Cardiac muscle cell (in vitro differentiated cells and primary cell): ENCODE data around the gene NPC1. TPM values are rescaled to one million over a fixed set of nuclear protein-coding genes. Genes with fewer than 3 reads are reported as not detected.

Experiments
- DNase-seq, 2 donors: peaks; one replicate each; pipeline versions ENCODE4 v3.0.0 to v3.0.0-alpha.2; 2010 to 2017; ENCODE audit warnings: low read depth in 1 of 2, low spot score in 1 of 2
- H3K27ac ChIP-seq: fragments of 200-600 bp; sonication (generic); 2 replicates; pipeline ENCODE4 v1.5.1; 2016
- H3K27me3 ChIP-seq: fragments of 200-600 bp; sonication (generic); 2 replicates; pipeline ENCODE4 v1.6.0; 2016; ENCODE audit warnings: control low read depth
- H3K36me3 ChIP-seq: fragments of 200-600 bp; sonication (generic); 2 replicates; pipeline ENCODE4 v1.5.1; 2016; ENCODE audit warnings: control low read depth
- H3K4me1 ChIP-seq: fragments of 200-600 bp; sonication (generic); 2 replicates; pipeline ENCODE4 v1.8.1; 2017; ENCODE audit warnings: low read depth, mild to moderate bottlenecking, mixed run types
- H3K4me3 ChIP-seq: fragments of 200-600 bp; sonication (generic); 2 replicates; pipeline ENCODE4 v1.5.1; 2016; ENCODE audit warnings: mild to moderate bottlenecking
- H3K9me3 ChIP-seq: fragments of 200-600 bp; sonication (generic); 2 replicates; pipeline ENCODE4 v1.5.1; 2017; ENCODE audit warnings: low read depth, mild to moderate bottlenecking, control low read depth
- CTCF ChIP-seq: IDR thresholded peaks from 2 replicates; pipeline ENCODE4 v1.5.1; 2012; ENCODE audit warnings: low read depth, mild to moderate bottlenecking, low read length
- polyA plus RNA-seq: library from polyadenylated mRNA; unstranded; fragments of >200 nt; fragmentation: Nextera tagmentation; extraction: Ambion mirVana; gene quantifications from 2 replicates; pipeline ENCODE4 v1.2.1, GENCODE V29; 2016
- total RNA-seq: library from RNA; depleted of rRNA; stranded (reverse); fragments of >200 nt; gene quantifications from 2 replicates; pipeline ENCODE4 v1.2.3, GENCODE V29; 2016

Gene NPC1
- total and polyA plus RNA-seq, 2 experiments from 2014 or later, result 14.1 to 25.9 TPM

GRCh38 chr18:23539296-23539695 is 47.0 kb downstream of the NPC1 start:
- Histone ChIP-seq H3K4me1 (peaks cover 14% of the 10 kb centered on the region), H3K4me3 (no peak overlapping the region), H3K36me3 (peaks cover 37% of the 10 kb centered on the region), H3K9me3 (no peaks in the 10 kb centered on the region), H3K27ac (no peak overlapping the region), H3K27me3 (no peaks in the 10 kb centered on the region)
- no peak for DNase-seq
- TF ChIP-seq CTCF, result no peak

GRCh38 chr18:23538870-23539269 is 47.4 kb downstream of the NPC1 start:
- H3K27me3 ChIP-seq, result no peaks in the 10 kb centered on the region
- H3K4me3 ChIP-seq, result no peak overlapping the region
- no peak overlapping the region for H3K27ac ChIP-seq
- peak in 1 of 2 donors; percentile 68 for DNase-seq
- peaks cover 14% of the 10 kb centered on the region for H3K4me1 ChIP-seq
- H3K9me3 ChIP-seq, result no peaks in the 10 kb centered on the region
- no peak for TF ChIP-seq CTCF
- peaks cover 41% of the 10 kb centered on the region for H3K36me3 ChIP-seq

GRCh38 chr18:23538001-23538400 is 48.3 kb downstream of the NPC1 start:
- peaks cover 16% of the 10 kb centered on the region for H3K4me1 ChIP-seq
- H3K36me3 ChIP-seq, result peaks cover 41% of the 10 kb centered on the region
- DNase-seq, result no peak
- no peak for TF ChIP-seq CTCF
- H3K27ac ChIP-seq, result peak overlapping the region; percentile 46
- H3K4me3 ChIP-seq, result no peak overlapping the region
- H3K9me3 ChIP-seq, result no peaks in the 10 kb centered on the region
- no peaks in the 10 kb centered on the region for H3K27me3 ChIP-seq

GRCh38 chr18:23537274-23537673 is 49.0 kb downstream of the NPC1 start:
- Histone ChIP-seq H3K4me1 (peaks cover 20% of the 10 kb centered on the region), H3K27ac (peak overlapping the region; percentile 56), H3K36me3 (peaks cover 42% of the 10 kb centered on the region), H3K9me3 (no peaks in the 10 kb centered on the region), H3K4me3 (no peak overlapping the region), H3K27me3 (no peaks in the 10 kb centered on the region)
- DNase-seq, result no peak
- no peak for TF ChIP-seq CTCF

GRCh38 chr18:23536204-23536603 is 50.1 kb downstream of the NPC1 start:
- peaks cover 9% of the 10 kb centered on the region for H3K4me1 ChIP-seq
- H3K4me3 ChIP-seq, result no peak overlapping the region
- DNase-seq, result no peak
- TF ChIP-seq CTCF, result no peak
- no peaks in the 10 kb centered on the region for H3K9me3 ChIP-seq
- no peaks in the 10 kb centered on the region for H3K27me3 ChIP-seq
- H3K27ac ChIP-seq, result peak overlapping the region; percentile 12
- peaks cover 53% of the 10 kb centered on the region for H3K36me3 ChIP-seq

- Histone ChIP-seq H3K4me1 (peaks cover 19% of the 10 kb centered on the region), H3K9me3 (no peaks in the 10 kb centered on the region), H3K27me3 (no peaks in the 10 kb centered on the region), H3K27ac (peak overlapping the region; percentile 81), H3K4me3 (no peak overlapping the region), H3K36me3 (peaks cover 50% of the 10 kb centered on the region)
- no peak for DNase-seq
- TF ChIP-seq CTCF, result no peak
Measured at GRCh38 chr18:23534276-23534675, 52.0 kb downstream of the NPC1 start.
